ENCODE data around the gene SMIM1. TPM values are rescaled to one million over a fixed set of nuclear protein-coding genes. Genes with fewer than 3 reads are reported as not detected.
A peak's percentile ranks its signal among the peaks of the same experiment; 100 is the strongest.
"Not testable (repeated sequence)": the region's sequence is repeated elsewhere in the genome, so short reads cannot be mapped to it uniquely, and the experiment has no call there.

The SMIM1 gene
- total and polyA plus RNA-seq, 2 donors (not counting 3 experiments of a cell fraction or from before 2014, with no cell fraction given) = 1.4 to 2.9 TPM

DNA sequence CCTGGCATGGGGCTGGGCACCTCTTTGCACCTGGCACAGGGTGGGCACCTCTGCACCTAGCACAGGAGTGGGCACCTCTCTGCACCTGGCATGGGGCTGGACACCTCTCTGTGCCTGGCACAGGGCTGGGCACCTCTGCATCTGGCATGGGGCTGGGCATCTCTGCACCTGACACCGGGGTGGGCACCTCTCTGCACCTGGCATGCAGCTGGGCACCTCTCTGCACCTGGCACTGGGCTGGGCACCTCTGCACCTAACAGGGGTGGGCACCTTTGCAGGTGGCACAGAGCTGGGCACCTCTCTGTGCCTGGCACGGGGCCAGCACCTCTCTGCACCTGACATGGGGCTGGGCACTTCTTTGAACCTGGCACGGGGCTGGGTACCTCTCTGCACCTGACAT is 49.7 kb upstream of the SMIM1 start:
- POLR2A ChIA-PET = no interaction called here
- FAIRE-seq (no peak), DNase-seq (ENCODE audit: low read depth, low spot score) (no peak)
- CTCF ChIA-PET = interaction anchor here (1.0 kb wide), 1 partner anchor 27 kb away, joined by 5 read pairs; no protein-coding TSS in a partner anchor
- Histone ChIP-seq H3K27ac (ENCODE audit: insufficient read depth, low read depth, low read length) (no peak overlapping the region), H2AFZ (ENCODE audit: low read depth, low read length) (no peak overlapping the region), H3K4me1 (ENCODE audit: control insufficient read depth, extremely low read depth, insufficient read depth, low read length) (no peaks in the 10 kb centered on the region), H3K9me3 (replicated peaks; ENCODE audit: control insufficient read depth, insufficient read depth, low read length) (no peaks in the 10 kb centered on the region), H3K4me3 (replicated peaks in 1 of 3; ENCODE audit: insufficient read depth in 1 of 3, low read depth in 1 of 3, low read length in 3 of 3) (no peak overlapping the region), H3K79me2 (ENCODE audit: control insufficient read depth, insufficient read depth, low read length) (no peaks in the 10 kb centered on the region), H4K20me1 (replicated peaks; ENCODE audit: control insufficient read depth, extremely low read depth, insufficient read depth, low read length) (no peaks in the 10 kb centered on the region), H3K9ac (replicated peaks; ENCODE audit: extremely low read depth, insufficient read depth, low read length) (no peak overlapping the region), H3K9me1 (replicated peaks; ENCODE audit: control insufficient read depth, extremely low read depth, insufficient read depth, low read length) (no peaks in the 10 kb centered on the region), H3K36me3 (ENCODE audit: control insufficient read depth in 2 of 2, extremely low read depth in 1 of 2, insufficient read depth in 2 of 2, low read length in 2 of 2) (no peaks in the 10 kb centered on the region), H3K4me2 (ENCODE audit: insufficient read depth, low read length) (no peak overlapping the region), H3K27me3 (ENCODE audit: control insufficient read depth in 2 of 2, insufficient read depth in 2 of 2, low read length in 2 of 2) (no peaks in the 10 kb centered on the region)
- TF ChIP-seq EZH2 (IDR thresholded peaks at IDR 0.05; ENCODE audit: borderline replicate concordance, low read depth, low read length, severe bottlenecking) = no peak
- TF ChIP-seq, protein P1, sequence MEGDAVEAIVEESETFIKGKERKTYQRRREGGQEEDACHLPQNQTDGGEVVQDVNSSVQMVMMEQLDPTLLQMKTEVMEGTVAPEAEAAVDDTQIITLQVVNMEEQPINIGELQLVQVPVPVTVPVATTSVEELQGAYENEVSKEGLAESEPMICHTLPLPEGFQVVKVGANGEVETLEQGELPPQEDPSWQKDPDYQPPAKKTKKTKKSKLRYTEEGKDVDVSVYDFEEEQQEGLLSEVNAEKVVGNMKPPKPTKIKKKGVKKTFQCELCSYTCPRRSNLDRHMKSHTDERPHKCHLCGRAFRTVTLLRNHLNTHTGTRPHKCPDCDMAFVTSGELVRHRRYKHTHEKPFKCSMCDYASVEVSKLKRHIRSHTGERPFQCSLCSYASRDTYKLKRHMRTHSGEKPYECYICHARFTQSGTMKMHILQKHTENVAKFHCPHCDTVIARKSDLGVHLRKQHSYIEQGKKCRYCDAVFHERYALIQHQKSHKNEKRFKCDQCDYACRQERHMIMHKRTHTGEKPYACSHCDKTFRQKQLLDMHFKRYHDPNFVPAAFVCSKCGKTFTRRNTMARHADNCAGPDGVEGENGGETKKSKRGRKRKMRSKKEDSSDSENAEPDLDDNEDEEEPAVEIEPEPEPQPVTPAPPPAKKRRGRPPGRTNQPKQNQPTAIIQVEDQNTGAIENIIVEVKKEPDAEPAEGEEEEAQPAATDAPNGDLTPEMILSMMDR (IDR thresholded peaks at IDR 0.05; ENCODE audit: extremely low read depth in 1 of 2, insufficient read depth in 1 of 2, low read depth in 1 of 2, low read length in 2 of 2) = no peak
- intact Hi-C loops (cut with micrococcal nuclease) (loop anchor here (5.0 kb wide), 1 partner anchor 231 kb away; no protein-coding TSS in a partner anchor), dilution Hi-C loops (cut with MboI; ENCODE audit: extremely low pct_ligation_motif_present, low sequenced_read_pairs) (no loop called here)
- BruUV-seq (replicated peaks) = no TSS peak

- TF ChIP-seq, protein P1 (IDR thresholded peaks at IDR 0.05; ENCODE audit: extremely low read depth in 1 of 2, insufficient read depth in 1 of 2, low read depth in 1 of 2, low read length in 2 of 2) = peak; percentile 87 to 96
- BruUV-seq (replicated peaks); H3K79me2 ChIP-seq (ENCODE audit: control insufficient read depth, insufficient read depth, low read length); H3K4me2 ChIP-seq (ENCODE audit: insufficient read depth, low read length); H2AFZ ChIP-seq (ENCODE audit: low read depth, low read length); H3K27ac ChIP-seq (ENCODE audit: insufficient read depth, low read depth, low read length); H3K27me3 ChIP-seq (ENCODE audit: control insufficient read depth in 2 of 2, insufficient read depth in 2 of 2, low read length in 2 of 2); H3K36me3 ChIP-seq (ENCODE audit: control insufficient read depth in 2 of 2, extremely low read depth in 1 of 2, insufficient read depth in 2 of 2, low read length in 2 of 2); H3K4me1 ChIP-seq (ENCODE audit: control insufficient read depth, extremely low read depth, insufficient read depth, low read length); dilution Hi-C loops (cut with MboI; ENCODE audit: extremely low pct_ligation_motif_present, low sequenced_read_pairs); H4K20me1 ChIP-seq (replicated peaks; ENCODE audit: control insufficient read depth, extremely low read depth, insufficient read depth, low read length); H3K9me3 ChIP-seq (replicated peaks; ENCODE audit: control insufficient read depth, insufficient read depth, low read length); H3K9me1 ChIP-seq (replicated peaks; ENCODE audit: control insufficient read depth, extremely low read depth, insufficient read depth, low read length); H3K9ac ChIP-seq (replicated peaks; ENCODE audit: extremely low read depth, insufficient read depth, low read length); H3K4me3 ChIP-seq (replicated peaks in 1 of 3; ENCODE audit: insufficient read depth in 1 of 3, low read depth in 1 of 3, low read length in 3 of 3): not testable (repeated sequence)
- DNase-seq (ENCODE audit: low read depth, low spot score) (peak; percentile 54), FAIRE-seq (peak; percentile 76)
- ChIA-PET POLR2A (interaction anchor here (0.7 kb wide), 1 partner anchor 1194 kb away, joined by 11 read pairs; the partner anchor contains the start of gene HES5), CTCF (interaction anchor here (0.6 to 1.6 kb wide), 65 partner anchors 8 to 293 kb away, joined by 3 to 51 read pairs (median 4); partner anchors contain the start of genes CCDC27 and LRRC47)
- intact Hi-C loops (cut with micrococcal nuclease) = loop anchor here (1.0 to 5.0 kb wide), 5 partner anchors 29 to 271 kb away; no protein-coding TSS in a partner anchor
Observed at GRCh38 chr1:3724416-3725030, 48.0 kb upstream of the SMIM1 start.

All from endothelial cell of umbilical vein (primary cell).